ENCODE results near the gene LSM2. TPM values are rescaled to one million over a fixed set of nuclear protein-coding genes. Genes with fewer than 3 reads are reported as not detected.
A peak's percentile ranks its signal among the peaks of the same experiment; 100 is the strongest.

LSM2 gene
- total and polyA plus RNA-seq, 9 of the 15 experiments (the other 6 are each of a cell fraction or from before 2014, with no cell fraction given) = 154 to 407 (median 223) TPM

GRCh38 chr6:31806470-31807272 lies at the start of gene LSM2 (continued):
- TF ChIP-seq ZBTB40 (IDR thresholded peaks at IDR 0.05) = peak; percentile 73
- TF ChIP-seq ZBTB40 (CRISPR knock-in tag; IDR thresholded peaks at IDR 0.05) = no peak
- TF ChIP-seq SAFB (IDR thresholded peaks at IDR 0.05; ENCODE audit: borderline replicate concordance, low read depth, low read length) = peak; percentile 86
- no peak for TF ChIP-seq ID3 (CRISPR knock-in tag; IDR thresholded peaks at IDR 0.05)
- peak; percentile 66; the same call in 1 of the 2 replicates for TF ChIP-seq ID3 (tag; IDR thresholded peaks at IDR 0.05)
- TF ChIP-seq ATF2 (CRISPR knock-in tag; IDR thresholded peaks at IDR 0.05) = no peak
- peak; percentile 55; the same call in 1 of the 2 replicates for TF ChIP-seq DEAF1 (CRISPR knock-in tag; IDR thresholded peaks at IDR 0.05)
- no peak for TF ChIP-seq BRF1 (IDR thresholded peaks at IDR 0.05; ENCODE audit: borderline replicate concordance, extremely low read depth, insufficient read length)
- TF ChIP-seq NFE2L1 (tag; IDR thresholded peaks at IDR 0.05; ENCODE audit: borderline replicate concordance, low read depth) = no peak
- TF ChIP-seq KDM2B (CRISPR knock-in tag; IDR thresholded peaks at IDR 0.05) = 0 out of 2 replicates have a peak, but pooled peaks have one; percentile 19
- TF ChIP-seq ZNF77 (CRISPR knock-in tag; IDR thresholded peaks at IDR 0.05) = no peak
- TF ChIP-seq EZH2 (IDR thresholded peaks at IDR 0.05; ENCODE audit: borderline replicate concordance, low read depth, low read length) = no peak
- TF ChIP-seq ADNP (tag; IDR thresholded peaks at IDR 0.05) = no peak
- no peak for TF ChIP-seq SRSF7 (optimal IDR thresholded peaks at IDR 0.05; ENCODE audit: low read depth, low read length)
- no peak for TF ChIP-seq ZC3H11A (IDR thresholded peaks at IDR 0.05; ENCODE audit: low read depth, low read length)
